GM18502 (cell line): Measurements from ENCODE around the gene EHMT2.
A peak's percentile ranks its signal among the peaks of the same experiment; 100 is the strongest.
"Not testable (repeated sequence)": the region's sequence is repeated elsewhere in the genome, so short reads cannot be mapped to it uniquely, and the experiment has no call there.

Experiments used
- ATAC-seq: cut with Tn5 transposase; IDR thresholded peaks from one replicate; pipeline ENCODE4 v1.9.1; 2021; ENCODE audit warnings: mild to moderate bottlenecking; ENCODE audit not compliant: unreplicated experiment, poor library complexity

The EHMT2 gene

DNA sequence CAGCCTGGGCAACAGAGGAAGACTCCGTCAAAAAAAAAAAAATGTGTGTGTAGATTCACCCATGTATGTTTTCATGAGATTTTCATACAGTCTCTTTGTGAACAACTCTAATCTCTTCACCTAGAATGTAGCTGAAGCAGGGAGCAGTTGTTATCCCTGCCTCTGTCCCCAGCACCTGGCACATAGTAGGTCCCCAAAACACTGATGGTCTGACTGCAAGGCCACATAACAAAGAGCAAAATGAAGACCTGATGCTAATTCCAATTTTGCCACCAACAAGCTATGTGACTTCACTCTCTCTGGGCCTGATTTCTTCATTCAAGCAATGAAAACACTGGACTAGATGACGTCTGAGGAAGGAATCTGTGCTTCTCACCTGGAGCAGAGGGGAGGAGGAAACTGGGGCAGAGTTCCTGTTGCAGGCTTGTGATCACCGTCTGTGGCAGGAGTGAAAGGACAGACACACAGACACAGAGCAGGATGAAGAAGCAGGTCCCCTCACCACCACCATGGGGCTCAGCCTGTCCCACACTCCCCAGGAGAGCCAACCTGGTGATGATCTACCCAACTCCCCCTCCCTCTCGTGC lies 23.3 kb downstream of the EHMT2 start:
- ATAC-seq = no peak

GRCh38 chr6:31871046-31871659 lies 26.3 kb downstream of the EHMT2 start:
- no peak for ATAC-seq

DNA sequence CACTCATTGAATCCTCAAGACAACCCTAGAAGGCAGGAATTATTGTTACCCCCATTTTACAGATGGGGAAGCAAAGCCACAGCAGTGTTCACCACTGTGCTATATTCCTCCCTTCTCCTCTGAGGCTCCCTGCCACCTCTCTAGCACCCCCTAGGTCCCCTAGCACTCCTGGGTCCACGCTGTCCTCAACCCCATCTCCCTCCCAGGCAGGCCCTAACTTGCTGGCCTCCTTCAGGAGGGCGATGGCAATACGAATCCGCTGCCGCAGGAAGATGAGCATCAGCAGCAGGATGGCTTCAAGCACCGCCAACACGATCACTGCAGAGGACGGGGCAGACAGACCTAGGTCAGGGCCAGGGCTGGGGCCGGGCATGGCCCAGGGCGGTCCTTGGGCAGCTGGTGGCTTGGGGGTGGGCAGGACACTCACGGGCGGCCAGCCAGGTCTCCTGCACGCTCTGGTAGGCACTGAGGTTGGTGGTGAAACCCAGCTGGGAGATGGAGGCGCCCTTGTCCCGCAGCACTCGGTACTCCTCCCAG lies 27.0 kb downstream of the EHMT2 start:
- no peak for ATAC-seq

- no peak for ATAC-seq
Measured at GRCh38 chr6:31869343-31869742, 28.2 kb downstream of the EHMT2 start.

DNA sequence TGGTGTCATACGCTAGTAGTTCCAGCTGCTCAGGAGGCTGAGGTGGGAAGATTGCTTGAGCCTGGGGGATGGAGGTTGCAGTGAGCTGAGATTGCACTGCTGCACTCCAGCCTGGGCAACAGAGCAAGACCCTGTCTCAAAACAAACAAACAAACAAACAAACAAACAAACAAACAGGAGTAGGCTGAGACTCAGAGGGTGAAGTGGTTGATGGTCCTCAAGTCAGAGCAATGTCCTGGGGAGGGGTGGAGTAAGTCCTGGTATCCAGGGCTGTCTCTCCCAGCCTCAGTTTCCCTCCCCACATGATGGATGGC lies 28.9 kb downstream of the EHMT2 start:
- not testable (repeated sequence) for ATAC-seq

DNA sequence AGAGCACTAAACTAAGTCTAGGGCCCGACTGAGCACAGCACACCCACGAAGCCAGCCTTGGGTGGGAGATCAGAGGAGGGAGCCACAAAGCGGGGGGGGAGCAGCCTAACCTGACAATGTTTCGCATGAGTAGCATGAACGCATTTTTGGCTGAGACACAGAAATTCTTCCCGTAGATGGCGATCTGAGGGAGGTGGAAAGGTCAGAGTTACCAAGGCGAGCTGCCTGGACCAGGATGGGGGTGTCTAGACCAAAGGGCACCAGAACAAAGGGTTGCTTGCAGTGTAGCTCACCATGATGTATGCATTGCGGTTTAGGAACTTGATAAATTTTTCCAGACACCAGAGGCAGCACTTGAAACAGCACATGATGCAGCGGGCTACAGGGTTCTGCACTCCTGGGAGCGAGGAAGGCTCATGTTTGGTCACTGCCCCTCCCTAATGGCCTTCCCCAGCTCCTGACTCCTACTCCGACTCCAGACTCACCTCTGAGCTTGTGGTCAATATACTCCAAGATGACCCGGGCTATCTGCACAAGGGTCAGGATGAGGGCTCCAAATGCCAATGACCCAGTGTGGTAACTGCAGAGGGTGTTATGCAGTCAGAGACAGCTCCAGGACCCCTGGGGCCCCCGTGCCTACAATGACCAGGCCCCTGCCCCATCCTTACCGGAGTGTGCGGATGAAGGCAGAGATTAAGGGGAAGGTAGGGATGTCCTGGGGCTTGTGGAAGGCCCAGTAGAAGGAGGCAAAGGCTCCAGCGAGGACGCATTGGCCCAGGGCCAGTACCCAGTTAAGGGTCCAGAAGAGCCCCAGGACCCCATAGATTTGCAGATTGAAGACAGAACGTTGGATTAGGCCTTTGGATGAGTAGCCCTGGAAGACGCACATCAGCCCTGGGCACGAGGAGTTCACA lies 32.0 kb downstream of the EHMT2 start:
- ATAC-seq = no peak

DNA sequence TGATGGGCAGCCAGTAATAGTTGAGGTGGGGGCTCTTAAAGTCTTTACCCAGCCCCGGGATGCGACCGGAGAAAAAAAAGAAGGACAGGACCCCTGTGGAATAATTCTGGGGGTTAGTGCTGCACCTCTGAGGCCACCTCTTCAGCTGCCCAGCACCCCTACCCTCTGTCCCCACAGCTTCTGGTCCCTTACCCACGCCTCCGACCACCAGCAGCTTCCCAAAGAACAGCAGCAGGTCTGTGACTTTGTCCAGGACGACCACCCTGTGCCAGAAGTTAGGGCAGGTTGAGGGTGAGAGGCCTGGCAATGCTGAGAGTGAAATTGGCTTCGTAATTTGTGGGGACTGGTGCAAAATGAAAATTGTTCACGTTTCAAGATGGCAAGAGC lies 32.7 kb downstream of the EHMT2 start:
- no peak for ATAC-seq

DNA sequence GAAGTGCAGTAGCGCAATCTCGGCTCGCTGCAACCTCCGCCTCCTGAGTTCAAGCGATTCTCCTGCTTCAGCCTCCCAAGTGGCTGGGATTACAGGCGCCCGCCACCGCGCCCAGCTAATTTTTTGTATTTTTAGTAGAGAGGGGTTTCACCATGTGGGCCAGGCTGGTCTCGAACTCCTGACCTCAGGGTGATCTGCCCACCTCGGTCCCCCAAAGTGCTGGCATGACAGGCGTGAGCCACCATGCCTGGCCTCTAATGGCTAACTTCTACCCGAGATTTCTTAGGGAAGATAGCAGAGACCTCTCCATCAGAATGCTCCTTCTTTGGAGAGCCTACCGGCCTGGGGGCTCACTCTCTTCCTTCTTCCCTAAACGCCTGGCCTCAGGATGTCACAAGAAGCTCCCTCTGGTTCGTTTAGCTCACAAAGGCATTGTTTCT lies 33.4 kb downstream of the EHMT2 start:
- ATAC-seq = not testable (repeated sequence)

DNA sequence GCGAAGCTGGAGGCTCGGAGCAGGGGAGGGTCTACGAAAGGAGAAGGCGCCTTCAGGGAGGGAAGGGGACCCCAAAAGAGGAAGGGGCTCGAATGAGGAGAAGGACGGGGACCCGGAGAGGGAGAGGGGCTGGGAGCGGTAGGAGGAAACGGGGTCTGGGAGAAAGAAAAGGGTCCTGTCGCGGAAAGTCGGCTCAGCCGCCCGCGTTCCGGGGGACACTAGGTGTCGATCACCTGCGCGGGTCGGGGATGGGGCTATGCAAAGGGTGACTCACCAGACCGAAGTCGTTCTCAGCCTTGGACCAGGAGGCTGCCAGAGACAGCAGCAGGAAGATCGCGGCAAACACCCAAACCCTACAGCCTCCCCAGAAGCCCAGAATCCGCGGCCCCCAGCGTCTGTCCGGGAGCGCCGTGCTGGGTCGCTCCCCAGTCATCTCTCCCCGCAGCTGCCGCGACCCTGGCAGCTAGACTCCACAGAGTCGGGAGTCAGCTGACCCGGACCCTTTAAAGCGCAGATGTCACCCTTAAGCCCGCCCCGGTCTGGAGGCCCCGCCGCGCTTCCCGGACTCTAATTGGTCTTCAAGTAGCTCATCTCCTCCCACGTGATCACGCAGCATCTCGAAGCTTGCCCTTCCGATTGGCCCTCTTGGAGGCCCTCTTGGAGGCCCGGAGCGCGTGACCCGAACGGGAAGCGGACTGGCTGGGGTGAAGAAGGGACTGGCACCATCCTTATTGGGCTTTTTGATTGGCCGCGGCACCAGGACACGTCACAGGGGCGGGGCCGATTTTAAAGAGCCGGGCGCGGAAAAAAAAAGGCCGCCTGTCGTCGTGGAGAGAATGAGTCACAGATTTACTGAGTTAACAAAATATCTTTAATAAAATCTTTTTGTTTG lies 34.9 kb downstream of the EHMT2 start, which contains the start of gene NEU1:
Gene NEU1, minus strand, starts transcription at position 478 of the 892 bp plus-strand sequence. Its CDS starts 45 bp downstream, at position 433.
- peak; percentile 92 for ATAC-seq

DNA sequence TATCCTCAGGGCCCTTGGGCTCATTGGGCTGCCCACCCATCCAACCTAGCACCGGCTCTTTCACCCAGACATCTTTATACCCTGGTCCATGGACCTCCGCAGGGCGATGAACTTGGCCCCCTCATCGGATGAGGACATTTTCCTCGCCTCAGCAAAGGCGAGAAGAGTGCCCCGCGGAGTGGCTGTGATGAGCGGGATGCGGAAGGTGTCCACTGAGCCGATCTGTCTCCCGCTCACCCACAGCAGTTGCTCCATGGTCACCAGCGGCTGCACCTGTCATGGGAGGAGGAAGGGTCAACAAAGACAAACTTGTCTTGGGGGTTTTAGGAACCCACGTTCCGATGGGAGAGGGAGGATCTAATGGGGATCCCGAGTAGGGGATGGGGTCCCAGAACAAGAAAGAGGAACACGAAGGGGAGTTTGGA lies 35.6 kb downstream of the EHMT2 start:
- no peak for ATAC-seq

DNA sequence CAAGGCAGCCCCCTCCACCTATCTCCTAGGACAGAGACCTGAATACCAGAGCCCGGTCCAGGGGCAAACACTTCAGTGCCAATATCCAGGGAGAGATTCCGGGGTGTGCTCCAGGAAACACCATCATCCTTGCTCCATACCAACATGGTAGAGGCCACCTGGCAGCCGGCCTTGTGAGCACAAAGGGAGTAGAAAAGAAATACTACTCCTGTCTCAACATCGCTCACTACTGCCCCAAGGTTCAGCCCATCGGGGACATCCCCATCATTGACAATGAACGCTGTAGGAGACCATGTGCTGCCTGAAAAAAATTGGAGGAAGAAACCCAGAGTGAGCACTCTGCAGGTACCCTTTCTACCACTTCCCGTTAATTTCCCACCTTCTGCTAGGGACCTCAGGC lies 36.3 kb downstream of the EHMT2 start:
- no peak for ATAC-seq

- ATAC-seq = no peak
Measured at GRCh38 chr6:31860349-31860748, 37.1 kb downstream of the EHMT2 start.

- no peak for ATAC-seq
Measured at GRCh38 chr6:31859923-31860322, 37.6 kb downstream of the EHMT2 start.

GRCh38 chr6:31858707-31859106 lies 38.8 kb downstream of the EHMT2 start:
- no peak for ATAC-seq

DNA sequence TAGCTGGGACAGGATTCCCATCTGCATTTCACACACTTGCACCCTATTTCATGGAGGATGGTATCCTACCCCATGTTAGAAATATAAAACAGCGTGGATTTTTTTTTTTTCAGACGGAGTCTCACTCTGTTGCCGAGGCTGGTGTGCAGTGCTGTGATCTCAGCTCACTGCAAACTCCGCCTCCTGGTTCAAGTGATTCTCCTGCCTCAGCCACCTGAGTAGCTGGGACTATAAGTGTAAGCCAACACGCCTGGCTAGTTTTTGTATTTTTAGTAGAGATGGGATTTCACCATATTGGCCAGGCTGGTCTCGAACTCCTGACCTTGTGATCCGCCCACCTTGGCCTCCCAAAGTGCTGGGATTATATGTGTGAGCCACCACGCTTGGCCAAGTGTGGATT lies 39.7 kb downstream of the EHMT2 start:
- ATAC-seq = not testable (repeated sequence)

- not testable (repeated sequence) for ATAC-seq
Measured at GRCh38 chr6:31851980-31852718, 45.3 kb downstream of the EHMT2 start.

GRCh38 chr6:31851485-31851832 lies 46.0 kb downstream of the EHMT2 start:
- ATAC-seq = no peak

DNA sequence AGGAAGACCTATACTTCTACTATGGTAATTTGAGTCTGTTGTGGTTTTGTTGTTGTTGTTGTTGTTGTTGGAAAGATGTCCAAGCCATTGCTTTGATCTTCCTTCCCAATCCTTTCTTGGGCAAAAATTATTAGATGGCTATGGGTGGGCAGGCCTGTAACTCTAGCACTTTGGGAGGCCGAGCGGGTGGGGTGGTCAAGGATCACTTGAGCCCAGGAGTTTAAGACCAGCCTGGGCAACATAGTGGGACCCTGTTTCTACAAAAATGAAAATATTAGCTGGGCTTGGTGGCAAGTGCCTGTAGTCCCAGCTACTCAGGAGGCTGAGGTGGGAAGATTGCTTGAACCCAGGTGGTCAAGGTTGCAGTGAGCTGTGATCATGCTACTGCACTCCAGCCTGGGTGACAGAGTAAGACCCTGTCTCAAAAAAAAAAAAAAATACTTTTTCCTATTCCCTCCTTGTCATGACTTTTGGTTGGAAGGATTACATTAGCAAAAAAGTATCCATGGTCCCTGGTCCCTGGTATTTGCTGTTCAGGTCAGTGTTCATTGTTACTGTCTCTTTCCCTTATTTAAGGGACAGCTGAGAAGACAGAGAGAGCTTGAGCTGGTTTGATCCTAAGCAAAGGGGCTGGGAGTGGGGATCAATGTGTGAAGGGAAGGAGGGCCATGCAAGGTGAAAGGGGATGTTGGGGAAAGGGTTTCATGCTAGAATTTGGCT lies 46.6 kb downstream of the EHMT2 start:
- no peak for ATAC-seq
